Stimulated activated CD8-positive, alpha-beta memory T cell treated with anti-CD3 and anti-CD28 coated beads, Interleukin-15, amount 100 ng/mL, for 24 hours (primary cell): ENCODE data around the gene TJAP1.

ENCODE experiments used
- DNase-seq: peaks from one replicate; pipeline ENCODE4 v3.0.0-alpha.2; 2020; ENCODE audit warnings: low read depth

TJAP1 gene, protein sequence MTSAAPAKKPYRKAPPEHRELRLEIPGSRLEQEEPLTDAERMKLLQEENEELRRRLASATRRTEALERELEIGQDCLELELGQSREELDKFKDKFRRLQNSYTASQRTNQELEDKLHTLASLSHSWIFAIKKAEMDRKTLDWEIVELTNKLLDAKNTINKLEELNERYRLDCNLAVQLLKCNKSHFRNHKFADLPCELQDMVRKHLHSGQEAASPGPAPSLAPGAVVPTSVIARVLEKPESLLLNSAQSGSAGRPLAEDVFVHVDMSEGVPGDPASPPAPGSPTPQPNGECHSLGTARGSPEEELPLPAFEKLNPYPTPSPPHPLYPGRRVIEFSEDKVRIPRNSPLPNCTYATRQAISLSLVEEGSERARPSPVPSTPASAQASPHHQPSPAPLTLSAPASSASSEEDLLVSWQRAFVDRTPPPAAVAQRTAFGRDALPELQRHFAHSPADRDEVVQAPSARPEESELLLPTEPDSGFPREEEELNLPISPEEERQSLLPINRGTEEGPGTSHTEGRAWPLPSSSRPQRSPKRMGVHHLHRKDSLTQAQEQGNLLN

DNA sequence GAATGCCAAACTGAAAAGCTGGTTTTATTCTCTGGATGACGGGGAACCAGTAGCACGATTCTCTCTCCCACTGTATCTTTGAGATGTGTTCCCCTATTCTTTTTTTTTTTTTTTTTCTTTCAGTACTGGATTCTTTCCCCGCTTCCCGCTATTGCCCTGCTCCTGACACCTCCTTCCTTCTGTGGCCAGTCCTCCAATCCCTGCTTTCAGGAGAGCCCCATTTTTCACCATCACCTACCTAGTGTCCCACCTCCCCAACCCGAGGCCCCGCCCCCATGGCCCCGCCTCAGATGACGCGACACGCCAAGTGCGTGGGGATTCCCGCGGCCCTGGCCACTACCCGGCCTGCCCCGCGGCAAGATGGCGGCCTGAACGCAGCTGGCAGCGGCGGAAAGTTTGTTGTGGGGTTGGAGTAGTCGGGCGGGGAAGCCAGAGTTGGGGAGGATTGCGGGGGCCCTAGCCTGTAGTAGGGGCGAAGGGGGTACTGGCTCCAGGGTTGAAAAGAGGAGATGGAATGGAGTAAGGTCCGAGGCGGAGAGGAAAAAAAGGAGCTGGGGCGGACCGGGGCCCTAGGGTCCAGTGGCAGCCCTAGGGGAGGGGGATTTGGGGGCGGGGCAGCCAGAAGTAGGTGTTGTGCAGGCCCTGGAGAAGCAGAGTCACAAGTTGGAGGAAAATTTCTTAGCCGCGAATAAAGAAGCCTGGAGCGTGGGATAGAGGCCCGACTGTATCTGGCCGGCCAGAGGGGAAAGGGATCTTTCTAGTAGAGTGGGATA is at the start of gene TJAP1:
TJAP1 (plus strand) TSS at position 336 of the 773 bp plus-strand sequence. CDS start 21,432 bp downstream, outside the sequence.
- DNase-seq = peak; percentile 96

DNA sequence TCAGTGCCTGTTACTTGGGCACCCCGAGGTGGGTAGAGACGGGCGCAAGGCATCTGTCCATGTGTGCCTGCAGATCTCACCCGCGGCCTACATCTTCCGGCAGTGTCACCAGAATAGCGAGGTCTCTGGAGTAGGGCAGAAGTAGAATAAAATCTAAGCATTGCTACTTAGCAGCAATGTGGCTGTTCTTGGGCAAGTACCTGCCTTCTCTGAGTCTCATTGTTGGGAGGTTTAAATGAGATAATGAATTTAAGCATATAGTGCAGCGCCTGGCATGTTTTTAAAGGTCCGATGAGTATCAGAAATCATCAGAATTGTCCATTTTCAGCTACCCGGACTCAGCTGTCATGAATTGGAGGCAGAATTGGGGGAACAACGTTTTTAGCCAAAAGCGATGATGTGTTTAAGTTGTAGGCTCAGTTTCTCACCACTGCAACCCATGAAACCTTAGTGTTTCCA is 49.2 kb upstream of the TJAP1 start:
- DNase-seq = no peak

DNA sequence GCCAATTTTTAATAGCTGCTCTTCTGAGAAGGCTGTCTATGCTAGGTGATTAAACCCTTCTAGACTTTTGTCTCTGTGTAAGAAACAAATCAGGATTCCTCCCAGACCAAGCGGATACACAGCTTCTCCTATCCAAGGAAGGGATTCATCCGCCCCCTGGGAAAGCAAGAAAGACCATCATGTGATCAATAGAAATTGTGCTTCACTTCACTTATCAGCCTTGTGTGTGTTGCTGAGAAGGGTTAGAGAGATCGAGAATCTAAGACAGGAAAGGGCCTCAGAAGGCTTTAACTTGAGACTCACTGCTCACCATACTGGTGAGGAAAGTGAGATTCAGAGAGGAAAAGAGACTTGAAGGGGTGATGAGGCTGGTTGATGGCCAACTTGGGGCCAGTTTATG is 48.5 kb upstream of the TJAP1 start:
- no peak for DNase-seq

DNA sequence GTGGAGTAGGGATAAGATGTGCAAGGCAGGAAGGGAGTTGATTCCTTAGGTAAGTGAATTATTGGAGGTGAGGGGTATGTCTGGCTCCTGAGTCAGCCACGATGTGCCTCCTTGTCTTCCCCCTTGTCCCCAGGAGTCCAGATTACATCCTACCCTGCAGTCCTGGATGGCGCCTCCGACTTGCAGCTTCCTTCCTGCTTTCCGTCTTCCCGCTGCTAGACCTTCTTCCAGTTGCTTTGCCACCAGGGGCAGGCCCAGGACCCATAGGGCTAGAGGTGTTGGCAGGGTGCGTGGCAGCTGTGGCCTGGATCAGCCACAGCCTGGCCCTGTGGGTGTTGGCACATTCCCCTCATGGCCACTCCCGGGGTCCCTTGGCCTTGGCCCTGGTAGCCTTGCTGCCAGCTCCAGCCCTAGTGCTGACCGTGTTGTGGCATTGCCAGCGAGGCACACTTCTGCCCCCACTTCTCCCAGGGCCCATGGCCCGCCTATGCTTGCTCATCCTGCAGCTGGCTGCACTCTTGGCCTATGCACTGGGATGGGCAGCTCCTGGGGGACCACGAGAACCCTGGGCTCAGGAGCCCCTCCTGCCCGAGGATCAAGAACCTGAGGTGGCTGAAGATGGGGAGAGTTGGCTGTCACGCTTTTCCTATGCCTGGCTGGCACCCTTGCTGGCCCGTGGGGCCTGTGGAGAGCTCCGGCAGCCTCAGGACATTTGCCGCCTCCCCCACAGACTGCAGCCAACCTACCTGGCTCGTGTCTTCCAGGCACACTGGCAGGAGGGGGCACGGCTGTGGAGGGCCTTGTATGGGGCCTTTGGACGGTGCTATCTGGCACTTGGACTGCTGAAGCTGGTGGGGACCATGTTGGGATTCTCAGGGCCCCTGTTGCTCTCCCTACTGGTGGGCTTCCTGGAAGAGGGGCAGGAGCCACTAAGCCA is 45.1 kb upstream of the TJAP1 start:
- no peak for DNase-seq

DNA sequence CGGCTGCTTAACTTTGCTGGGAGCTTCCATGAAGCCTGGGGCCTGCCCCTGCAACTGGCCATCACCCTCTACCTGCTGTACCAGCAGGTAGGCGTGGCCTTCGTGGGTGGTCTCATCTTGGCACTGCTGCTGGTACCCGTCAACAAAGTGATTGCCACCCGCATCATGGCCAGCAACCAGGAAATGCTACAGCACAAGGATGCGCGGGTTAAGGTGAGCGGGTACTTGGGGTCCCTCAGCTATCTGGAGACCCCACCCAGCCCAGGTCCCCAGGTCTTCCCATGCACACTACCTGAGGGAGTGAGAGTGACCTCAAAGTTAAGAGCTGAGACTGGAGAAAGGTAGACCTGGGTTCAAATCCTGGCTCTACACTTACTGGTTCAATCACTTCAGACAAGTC is 44.2 kb upstream of the TJAP1 start:
- DNase-seq = no peak

DNA sequence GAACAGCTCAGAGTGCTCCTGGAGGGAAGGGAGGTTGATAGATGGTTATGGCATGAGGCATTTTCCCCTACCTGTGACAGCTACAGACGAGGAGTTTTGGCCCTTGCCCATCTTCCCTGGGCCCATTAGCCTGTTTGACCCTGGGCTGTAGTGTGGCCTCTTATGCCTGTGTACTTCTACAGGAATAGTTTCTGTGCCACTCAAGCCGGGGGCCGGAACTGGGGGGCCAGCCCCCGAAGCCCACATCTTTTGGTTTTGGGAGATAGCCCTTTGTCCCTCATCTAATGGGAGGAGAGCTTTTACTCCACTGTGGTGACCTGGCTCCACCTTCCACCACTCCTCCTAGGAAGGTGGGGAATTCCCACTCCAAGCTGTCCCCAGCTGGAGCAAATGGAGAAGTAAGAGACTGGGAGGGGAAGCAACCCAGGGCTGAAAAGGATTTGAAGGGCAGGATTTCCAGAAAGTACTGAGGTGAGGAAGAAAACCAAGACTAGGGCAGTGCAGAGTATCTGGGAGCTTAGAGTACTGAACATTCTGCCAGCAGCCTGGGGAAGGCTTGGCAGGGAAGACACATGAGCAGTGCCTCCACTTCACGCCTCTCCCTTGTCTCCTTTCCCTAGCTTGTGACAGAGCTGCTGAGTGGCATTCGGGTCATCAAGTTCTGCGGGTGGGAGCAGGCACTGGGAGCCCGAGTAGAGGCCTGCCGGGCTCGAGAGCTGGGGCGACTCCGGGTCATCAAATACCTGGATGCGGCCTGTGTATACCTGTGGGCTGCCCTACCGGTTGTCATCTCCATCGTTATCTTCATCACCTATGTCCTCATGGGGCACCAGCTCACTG is 43.1 kb upstream of the TJAP1 start:
- no peak for DNase-seq

DNA sequence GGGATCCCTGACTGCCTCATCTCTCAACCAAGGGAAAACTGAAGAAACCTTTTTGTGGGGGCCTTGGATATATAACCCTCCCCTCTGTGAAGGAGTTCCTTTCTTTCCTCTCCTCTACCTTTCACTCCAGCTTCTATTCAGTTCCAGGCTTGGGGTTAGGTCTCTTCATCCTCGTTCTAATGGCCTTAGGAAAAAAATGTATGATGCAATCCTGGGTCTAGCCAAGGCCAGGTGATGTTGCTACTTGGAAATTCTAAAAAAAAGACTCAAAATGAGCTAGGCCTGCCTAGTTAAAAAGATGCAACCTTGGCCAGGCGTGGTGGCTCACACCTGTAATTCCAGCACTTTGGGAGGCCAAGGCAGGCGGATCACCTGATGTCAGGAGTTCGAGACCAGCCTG is 42.4 kb upstream of the TJAP1 start:
- no peak for DNase-seq

DNA sequence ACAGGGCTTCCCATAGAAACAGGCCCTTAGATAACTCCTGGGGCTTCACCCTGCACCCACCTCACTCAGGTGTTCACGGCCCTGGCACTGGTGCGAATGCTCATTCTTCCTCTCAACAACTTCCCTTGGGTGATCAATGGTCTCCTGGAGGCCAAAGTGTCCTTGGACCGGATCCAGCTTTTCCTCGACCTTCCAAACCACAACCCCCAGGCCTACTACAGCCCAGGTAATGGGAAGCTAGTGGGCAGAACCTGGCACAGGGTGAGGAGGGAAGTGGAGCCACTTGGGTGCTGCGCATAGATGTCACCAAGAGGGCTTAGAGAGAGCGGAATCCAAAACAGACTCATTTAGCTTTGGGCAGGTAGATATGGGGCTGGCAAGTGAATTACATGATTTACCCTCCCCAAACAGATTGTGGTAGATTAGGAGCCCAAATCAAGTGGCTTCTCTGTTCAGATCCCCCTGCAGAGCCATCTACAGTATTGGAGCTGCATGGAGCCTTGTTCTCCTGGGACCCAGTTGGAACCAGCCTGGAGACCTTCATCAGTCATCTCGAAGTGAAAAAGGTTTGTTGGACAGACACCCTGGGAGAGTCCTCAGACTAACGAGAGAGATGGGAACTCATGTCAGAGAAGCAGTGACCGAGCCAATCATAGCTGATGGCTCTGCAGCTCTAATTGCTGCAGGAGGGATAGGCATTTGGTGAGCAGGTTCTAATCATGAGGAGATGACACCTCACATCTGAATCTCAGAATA is 41.5 kb upstream of the TJAP1 start:
- DNase-seq = no peak

DNA sequence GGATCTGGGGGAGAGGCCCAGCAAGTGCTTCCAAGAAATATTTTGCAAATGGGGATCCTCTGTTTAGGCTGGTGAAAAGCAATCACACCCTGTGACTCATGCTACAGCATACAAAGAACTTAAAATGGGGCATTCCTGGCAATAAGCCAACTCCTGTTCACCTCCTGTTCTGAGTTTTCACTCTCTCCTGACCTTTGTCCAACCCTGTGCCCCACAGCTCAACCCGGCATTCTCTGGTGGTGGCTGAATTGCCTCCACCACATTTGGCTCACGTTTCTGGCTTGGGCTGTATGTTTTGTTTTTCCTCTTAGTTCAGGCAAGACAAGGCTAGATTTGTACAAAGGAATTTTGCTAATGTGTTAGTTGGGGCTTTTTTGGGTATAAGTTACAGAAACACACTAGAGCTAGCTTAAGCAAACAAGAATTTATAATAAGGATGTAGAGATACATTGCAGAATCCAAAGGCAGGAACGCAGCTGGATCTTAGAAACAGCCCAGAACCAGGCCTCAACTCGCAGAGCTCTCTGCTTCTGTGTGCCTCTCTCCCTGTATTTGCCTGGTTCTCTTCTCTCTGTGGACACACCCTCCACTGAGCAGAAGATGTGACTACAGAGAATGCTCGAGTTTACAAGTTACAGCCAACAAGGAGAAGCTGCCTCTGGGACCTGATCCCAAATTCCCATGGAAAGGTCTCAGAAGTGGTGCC is 40.6 kb upstream of the TJAP1 start:
- no peak for DNase-seq

DNA sequence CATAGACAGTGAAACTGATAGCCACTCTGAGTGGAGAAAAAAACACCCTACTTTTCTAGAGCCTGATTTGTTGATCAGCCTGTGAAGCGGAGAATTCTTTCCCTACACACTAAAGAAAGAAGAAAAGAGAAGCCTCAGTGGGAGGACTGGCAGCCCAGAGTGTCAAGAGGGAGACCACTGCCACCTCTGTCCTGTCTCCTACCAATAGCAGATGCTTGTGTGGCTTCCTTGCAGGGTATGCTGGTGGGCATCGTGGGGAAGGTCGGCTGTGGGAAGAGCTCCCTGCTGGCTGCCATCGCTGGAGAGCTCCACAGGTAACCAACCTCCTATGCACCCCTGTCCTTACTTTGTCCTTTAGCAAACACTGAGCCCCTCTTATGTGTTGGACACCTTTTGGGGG is 39.7 kb upstream of the TJAP1 start:
- no peak for DNase-seq

DNA sequence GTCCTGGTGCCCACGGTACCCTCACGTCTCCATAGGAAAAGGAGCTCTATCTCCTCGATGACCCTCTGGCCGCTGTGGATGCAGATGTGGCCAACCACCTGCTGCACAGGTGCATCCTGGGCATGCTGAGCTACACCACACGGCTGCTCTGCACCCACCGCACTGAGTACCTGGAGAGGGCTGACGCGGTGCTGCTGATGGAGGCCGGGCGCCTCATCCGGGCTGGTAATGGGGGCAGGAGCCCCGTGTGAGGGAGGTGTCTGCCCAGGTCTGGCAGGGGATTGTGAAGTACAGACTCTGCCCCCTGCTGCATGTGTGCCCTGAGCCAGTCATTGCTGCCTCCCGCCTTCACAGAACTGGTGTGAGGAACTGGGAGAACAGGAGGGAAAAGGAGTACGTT is 34.4 kb upstream of the TJAP1 start:
- DNase-seq = no peak

DNA sequence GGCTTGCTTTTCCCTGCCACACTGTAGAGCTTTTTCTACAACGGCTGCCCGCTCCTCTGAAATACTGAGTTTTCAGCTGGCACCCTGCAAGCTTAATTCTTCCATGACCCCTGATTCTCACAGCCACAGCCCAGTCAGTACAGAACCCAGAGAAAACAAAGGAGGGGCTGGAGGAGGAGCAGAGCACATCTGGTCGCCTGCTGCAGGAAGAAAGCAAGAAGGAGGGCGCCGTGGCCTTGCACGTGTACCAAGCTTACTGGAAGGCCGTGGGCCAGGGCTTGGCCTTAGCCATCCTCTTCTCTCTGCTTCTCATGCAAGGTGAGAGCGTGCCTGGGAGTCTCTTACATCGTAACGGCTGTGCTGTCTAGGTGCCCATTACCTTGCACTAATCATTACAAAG is 33.3 kb upstream of the TJAP1 start:
- no peak for DNase-seq

DNA sequence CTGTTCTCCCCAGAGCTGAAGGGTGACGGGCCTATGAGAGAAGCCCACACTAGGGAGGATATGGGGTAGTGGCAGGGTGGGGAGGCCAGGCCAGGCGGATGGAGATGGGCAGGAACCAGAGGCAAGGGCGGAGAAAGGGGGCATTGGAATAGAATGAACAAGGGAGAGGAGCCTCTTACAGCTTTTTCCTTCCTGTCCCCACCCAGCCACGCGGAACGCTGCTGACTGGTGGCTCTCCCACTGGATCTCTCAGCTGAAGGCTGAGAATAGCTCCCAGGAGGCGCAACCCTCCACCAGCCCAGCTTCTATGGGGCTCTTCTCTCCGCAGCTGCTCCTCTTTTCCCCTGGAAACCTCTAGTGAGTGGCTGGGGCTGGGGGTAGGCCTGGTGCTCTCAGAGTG is 32.8 kb upstream of the TJAP1 start:
- DNase-seq = no peak

DNA sequence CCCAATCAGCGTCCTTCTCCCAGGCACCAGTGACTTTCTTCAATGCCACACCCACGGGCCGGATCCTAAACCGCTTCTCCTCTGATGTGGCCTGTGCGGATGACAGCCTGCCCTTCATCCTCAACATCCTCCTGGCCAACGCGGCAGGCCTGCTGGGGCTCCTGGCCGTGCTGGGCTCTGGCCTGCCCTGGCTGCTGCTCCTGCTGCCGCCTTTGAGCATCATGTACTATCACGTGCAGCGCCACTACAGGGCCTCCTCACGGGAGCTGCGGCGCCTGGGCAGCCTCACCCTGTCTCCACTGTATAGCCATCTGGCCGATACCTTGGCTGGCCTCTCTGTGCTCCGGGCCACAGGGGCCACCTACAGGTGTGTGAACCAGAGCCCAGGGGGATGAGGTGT is 31.8 kb upstream of the TJAP1 start:
- DNase-seq = no peak

DNA sequence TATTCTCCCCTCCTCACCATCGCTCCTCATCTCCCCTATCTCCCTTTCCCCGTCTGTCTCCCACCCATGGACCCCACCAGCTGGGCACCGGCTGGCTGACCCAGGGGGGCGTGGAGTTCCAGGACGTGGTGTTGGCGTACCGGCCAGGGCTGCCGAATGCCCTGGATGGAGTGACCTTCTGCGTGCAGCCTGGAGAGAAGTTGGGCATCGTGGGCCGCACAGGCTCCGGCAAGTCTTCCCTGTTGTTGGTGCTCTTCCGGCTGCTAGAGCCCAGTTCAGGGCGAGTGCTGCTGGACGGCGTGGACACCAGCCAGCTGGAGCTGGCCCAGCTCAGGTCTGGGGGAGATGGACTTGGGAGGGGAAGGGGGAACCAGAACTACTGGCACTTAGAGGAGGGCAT is 29.8 kb upstream of the TJAP1 start:
- DNase-seq = no peak

DNA sequence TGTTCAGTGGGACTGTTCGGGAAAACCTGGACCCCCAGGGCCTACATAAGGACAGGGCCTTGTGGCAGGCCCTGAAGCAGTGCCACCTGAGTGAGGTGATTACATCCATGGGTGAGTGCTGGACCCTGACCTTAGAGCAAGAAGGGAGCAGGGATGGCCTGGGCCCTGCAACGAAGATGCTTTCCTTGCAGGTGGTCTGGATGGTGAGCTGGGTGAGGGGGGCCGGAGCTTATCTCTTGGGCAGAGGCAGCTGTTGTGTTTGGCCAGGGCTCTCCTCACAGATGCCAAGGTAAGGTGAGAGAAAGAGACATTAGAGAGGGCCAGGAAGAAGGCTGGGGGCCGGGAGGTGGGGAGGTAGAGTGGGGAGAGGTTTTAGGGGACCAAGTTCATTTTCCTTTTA is 28.5 kb upstream of the TJAP1 start:
- DNase-seq = no peak

DNA sequence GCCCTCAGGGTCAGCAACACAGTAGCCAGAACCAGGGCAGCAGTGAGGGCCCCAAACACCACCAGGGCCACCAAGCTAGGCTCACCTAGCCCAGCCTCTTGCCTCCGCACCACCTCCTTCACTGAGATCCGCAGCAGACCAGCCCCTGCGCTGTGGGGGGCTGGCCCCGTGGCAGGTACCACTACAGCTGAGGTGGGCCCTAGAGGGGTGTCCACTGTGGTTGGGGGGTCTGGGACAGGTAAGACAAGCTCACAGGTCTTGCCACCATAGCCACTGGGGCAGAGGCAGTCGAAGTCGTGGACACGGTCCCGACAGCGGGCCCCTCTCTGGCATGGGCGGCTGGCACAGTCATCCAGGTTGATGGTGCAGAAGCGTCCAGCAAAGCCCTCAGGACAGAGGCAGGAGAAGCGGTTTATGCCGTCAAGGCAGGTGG is 26.7 kb upstream of the TJAP1 start:
- no peak for DNase-seq

DNA sequence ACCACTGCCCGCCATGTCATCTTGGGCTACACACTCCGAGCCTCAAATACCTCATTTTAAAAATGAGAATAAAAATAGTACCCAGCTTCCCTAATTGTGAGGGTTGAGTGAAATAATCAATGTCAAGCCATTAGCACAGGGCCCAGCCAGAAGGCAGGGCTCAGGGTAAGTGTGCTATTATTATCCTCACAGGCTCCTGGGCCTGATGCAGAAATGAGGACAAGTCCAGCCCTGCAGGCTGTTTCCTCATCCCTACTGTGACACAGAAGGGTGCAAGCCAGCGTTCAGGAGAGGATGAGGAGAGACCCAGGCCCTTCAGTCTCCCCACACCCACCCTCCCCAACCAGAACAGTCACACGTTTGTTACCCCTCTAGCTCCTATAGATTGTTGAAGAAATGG is 26.0 kb upstream of the TJAP1 start:
- no peak for DNase-seq

DNA sequence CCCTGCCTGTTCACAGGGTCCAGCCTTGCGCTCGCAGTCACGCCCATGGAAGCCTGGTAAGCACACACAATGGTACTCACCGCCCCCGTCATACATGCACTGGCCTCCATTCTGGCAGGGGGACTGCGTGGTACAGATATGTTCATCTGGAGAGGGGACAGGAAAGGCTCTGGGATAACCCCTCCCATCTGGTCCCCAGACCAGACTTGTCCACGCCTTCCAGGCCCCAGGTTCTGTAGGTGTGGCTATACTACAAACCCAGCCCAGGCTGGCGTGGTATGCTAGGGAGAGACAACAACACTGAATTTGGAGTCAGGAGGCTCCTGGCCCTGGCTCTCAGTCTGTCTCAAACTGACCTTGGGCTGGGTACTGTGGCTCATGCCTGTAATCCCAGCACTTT is 25.4 kb upstream of the TJAP1 start:
- DNase-seq = no peak

DNA sequence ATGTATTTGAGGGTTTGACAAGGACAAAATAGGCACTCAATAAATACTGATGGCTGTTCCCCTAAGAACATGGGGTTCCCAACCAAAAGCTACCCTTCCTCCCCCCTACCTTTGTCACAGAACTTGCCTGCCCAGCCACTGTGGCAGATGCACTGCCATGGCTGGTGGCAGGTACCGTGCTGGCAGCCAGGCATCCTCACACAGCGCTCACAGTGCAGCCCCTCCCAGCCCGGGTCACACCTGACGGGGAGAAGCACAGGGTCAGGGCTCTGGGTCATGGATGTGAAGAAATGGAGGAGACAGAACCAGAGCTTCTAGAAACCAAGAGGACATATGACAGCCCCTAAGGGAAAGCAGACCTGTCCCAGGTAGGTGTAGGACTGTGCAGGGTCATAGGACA is 24.5 kb upstream of the TJAP1 start:
- no peak for DNase-seq
